GM21360 (cell line): Measurements from ENCODE around the gene RPL35.

Experiments
- ATAC-seq: cut with Tn5 transposase; IDR thresholded peaks from one replicate; pipeline ENCODE4 v1.9.1; 2021; ENCODE audit warnings: mild to moderate bottlenecking, moderate library complexity; ENCODE audit not compliant: unreplicated experiment

Gene RPL35

DNA sequence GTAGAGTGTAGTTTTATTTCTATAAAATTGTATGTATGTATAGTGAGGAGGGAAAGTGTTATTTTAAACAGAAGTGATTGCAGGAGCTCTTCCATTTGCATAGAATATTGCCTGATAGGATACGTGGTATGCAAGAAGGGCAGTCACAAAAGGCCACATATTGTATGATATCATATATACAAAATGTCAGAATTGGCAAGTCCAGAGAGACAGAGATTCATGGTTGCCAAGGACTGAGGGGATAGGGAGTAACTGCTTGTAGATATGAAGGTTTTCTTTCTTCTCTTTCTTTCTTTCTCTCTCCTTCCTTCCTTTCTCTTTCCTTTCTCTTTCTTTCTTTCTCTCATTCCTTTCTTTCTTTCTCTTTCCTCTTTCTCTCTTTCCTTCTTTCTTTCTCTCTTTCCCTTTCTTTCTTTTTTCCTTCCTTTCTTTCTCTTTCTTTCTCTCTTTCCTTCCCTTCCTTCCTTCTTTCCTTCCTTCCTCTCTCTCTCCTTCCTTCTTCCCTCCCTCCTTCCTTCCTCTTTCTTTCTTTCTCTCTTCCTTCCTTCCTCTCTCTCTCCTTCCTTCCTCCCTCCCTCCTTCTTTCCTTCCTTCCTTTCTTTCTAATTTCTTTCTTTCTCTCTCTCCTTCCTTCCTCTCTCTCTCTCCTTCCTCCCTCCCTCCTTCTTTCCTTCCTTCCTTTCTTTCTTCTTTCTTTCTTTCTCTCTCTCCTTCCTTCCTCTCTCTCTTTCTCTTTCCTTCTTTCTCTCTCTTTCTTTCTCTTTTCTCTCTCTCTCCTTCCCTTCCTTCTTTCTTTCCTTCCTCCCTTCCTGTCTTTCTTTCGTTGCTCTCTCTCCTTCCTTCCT is 33.0 kb downstream of the RPL35 start:
- ATAC-seq = no peak

DNA sequence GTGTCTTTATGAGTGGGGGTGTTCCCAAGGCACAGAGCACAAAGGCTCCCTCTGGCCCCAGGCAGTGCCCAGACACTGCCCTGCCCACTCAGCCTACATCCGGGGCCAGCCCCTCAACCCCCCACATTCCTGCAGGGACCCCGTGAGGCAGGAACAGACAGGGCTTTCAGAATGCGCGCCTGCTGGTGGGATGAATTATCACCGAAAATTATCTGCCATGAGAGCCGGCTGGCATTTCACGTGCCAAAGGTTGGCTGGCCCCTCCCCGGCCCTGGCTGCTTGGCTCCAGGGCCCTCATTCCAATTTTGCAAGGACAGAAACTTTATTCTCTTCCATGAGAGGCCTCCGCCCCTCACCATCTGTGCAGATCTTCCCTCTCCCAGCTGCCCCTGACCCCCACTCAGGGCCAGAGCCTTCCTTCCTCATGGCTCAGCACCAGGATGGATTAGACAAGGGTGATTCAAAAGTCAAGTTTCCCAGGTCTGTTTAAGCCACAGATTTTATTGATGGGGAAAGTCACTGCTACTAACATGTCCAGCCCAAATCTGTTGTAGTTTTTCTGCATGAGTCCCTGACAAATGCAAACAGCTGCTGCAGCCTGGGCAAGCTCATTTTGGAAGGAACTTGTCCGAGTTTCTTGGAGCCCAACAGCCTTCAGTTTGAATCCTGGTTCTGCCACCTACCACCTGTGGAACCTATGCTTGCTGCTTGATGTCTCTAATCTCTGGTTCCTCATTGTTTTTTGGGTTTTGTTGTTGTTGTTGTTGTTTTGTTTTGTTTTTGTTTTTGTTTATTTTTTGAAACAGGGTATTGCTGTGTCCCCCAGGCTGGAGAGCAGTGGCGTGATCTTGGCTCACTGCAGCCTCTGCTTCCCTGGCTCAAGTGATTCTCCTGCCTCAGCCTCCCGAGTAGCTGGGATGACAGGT is 40.8 kb downstream of the RPL35 start:
- ATAC-seq = no peak

DNA sequence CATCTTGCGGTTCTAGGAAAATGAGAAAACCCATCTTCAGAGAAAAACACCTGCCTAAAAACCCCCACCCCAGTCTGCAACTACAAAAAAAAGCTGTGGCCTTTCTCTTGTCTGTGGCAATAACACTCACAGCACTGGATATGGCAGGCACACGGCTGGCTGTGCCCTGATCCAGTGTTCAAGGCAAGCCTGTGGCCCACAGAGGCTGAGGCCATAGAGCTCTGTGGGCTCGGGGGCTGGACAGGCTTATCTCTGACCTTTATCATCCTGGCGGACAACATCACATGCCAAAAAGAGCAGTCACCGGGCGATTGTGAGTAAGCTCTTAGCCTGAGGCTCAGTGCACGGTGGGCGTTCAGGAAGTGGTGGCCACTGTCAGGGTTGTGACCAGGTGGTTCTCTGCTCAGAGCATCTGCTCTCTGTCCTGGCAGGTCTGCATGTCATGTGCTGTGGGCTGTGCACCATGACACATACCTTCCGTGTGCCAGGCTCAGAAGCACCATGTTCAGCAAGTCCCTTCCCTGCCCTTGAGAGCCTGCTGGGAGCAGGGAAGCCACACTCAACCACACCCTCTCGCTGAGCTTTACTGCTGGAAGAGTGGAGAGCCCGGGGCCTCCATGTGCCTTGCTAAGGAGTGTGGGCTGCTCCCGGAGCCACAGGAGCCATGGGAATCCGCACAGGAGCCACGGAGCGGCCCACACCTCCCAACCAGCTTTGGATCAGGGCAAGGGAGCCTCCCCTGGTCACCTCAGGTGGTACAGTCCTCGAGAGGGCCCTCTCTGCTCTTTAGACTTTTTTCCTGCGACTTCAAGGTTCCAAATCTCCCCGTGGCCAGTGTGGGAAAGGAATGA is 43.1 kb downstream of the RPL35 start:
- ATAC-seq = no peak

DNA sequence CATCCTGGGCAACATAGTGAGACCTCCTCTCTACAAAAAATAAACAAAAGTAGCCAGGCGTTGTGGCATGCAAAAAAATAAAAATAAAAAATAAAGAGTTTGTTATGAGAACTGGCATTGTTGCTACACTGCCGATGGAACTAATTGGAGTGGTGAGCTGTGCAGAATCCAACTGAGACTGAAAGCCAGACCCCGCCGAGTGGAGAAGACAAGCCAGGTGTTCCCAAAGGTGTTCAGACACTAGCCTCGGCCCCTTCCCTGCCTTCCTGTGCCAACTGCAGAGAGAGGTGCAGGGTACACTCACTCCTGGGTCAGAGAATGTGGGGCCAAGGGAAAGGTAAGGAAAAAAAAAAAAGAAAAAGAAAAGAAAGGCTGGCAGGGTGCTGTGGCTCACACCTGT is 46.2 kb downstream of the RPL35 start:
- ATAC-seq = no peak

DNA sequence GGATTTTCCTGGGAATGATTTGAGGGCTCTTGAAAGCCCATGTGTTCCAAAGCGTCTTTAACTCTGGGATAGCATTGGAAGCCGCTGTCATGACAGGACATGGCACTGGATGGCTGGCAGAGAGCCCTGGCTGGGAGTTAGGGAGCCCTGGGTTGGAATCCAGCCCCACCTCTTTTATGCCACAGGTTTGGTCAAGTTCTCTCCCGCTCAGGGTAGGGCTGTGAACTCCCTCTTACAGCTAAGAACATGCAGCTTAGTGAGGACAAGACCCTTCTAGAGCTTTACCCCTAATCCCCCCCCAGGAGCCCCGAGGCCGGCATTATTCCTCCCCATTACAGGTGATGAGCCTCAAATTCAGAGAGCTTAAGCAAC is 47.6 kb downstream of the RPL35 start:
- no peak for ATAC-seq

DNA sequence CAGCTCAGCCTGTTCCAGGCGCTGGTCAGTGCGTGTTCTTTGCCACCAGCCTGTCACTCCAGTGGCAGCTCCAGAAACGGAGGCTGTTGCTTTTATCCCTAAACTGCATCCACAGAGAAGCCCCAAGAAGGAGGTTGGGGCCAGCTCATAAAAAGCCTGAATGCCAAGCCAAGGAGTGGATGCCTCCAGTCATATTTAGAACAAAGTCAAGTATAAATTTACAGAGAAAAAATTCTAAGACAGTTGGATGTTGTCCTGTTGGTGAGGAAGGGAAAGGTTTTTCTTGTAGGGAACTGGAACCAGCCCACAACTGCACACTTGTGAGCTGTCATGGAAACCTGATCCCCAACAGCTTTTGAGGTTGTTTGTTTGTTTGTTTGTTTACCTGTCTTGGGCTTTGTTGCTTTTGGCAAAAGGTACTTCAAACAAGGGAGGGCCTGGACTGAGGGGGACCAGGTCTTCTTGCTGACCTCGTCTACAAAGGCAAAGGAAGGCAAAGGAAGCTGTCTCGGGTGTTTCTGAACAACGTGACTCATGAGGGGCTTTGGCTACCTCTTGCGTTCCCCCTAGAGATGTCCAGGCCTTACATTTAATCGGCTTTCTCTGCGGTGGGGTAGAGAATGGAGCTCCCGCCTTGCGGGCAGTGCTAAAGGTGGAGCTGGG is 48.1 kb downstream of the RPL35 start:
- no peak for ATAC-seq

DNA sequence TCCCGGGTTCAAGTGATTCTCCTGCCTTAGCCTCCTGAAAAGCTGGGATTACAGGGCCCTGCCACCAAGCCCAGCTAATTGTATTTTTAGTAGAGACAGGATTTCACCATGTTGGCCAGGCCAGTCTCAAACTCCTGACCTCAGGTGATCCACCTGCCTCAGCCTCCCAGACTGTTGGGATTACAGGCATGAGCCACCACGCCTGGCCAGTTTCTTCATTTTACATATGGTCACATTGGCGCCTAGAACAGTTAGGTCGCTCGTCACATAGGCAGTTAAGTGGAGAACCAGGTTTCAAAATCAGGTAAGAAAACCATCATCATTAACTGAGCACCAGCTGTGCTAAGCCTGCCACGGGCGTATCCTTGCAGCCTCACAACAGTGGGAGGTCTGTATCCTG is 48.7 kb downstream of the RPL35 start:
- no peak for ATAC-seq

DNA sequence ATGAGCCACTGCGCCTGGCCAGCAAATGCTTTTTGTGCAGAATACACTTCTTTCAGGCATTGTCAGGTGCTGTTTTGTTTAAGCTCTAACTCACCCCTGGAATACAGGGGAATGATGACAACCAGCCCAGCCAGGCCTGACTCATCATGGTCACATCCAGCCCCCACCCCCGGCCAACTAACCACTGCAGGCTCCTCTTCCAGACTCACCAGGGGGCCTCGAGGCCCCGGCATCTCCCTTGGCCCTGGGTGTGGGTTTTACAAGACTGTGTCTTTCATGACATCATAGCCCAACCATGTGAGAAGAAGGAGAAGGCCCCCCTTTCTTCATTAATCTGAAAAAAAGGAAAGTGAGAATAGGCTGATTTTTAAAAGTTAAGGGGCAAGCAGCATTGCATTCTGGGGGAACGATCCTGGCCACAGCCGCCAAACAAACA is 49.3 kb downstream of the RPL35 start:
- no peak for ATAC-seq

DNA sequence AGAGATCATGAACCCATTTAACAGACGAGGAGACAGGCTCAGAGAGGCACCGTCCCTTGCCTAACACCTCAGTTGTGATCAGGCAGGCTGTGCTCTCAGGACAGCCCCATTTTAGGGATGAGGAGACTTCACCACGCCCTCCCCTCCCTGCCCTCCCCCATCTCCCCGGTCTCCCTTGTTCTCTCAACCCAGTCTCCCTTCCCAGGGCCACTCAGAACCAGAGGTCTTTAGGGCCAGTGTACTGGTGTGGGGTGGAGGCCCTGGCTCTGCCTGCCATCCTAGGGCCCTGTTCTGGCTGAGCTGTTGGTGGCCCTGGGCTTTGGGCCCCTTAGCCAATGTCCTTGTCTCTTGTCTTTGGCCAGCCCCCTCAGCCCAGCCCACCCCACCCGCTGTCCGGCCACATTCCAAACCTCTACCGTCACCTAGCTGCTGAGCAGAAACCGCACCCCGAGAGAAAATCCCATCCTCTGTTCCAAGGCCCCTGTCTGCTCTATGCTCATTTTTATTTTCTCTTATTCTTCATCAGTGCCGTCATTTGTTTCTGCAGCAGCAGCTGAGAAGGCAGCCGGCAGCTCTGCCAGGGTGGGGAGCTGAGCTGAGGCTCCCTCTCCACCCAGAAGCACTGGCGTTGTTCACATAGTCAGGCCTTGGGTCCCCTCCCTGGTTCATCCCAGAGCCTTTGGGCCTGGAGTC is 50.9 kb downstream of the RPL35 start:
- ATAC-seq = no peak

DNA sequence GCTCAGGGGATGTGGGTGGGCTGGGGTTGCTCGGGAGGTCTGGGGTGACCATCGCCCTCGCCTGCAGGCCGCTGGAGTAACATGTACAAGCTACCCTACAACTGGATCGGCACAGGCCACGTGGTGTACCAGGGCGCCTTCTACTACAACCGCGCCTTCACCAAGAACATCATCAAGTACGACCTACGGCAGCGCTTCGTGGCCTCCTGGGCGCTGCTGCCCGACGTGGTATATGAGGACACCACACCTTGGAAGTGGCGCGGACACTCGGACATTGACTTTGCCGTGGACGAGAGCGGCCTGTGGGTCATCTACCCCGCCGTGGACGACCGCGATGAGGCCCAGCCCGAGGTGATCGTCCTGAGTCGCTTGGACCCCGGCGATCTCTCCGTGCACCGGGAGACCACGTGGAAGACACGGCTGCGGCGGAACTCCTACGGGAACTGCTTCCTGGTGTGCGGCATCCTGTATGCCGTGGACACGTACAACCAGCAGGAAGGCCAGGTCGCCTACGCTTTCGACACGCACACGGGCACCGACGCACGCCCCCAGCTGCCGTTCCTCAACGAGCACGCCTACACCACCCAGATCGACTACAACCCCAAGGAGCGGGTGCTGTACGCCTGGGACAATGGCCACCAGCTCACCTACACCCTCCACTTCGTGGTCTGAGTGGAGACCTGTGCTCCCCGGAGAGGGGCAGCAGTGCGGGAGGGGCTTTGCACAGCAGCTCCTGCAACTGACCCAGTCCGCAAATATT is 51.8 kb downstream of the RPL35 start:
- ATAC-seq = no peak

DNA sequence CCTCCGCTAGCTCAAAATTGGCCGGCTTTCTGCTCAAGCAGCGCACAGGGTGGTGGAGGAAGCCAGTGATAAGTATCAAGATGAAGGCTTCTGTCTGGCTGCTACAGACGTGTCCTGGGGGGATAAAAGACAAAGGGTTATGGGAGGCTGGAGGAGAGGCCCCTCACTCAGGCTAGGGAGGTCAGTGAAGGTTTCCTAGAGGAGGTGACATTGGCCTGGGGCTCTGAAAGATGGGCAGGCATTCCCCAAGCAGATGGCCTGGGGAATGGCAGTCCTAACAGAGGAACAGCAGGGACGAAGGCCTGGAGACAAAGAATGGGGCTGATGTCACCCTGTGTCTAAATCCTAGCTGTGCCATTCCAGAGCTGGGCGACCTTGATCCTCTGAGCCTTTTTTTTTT is 52.5 kb downstream of the RPL35 start:
- no peak for ATAC-seq

DNA sequence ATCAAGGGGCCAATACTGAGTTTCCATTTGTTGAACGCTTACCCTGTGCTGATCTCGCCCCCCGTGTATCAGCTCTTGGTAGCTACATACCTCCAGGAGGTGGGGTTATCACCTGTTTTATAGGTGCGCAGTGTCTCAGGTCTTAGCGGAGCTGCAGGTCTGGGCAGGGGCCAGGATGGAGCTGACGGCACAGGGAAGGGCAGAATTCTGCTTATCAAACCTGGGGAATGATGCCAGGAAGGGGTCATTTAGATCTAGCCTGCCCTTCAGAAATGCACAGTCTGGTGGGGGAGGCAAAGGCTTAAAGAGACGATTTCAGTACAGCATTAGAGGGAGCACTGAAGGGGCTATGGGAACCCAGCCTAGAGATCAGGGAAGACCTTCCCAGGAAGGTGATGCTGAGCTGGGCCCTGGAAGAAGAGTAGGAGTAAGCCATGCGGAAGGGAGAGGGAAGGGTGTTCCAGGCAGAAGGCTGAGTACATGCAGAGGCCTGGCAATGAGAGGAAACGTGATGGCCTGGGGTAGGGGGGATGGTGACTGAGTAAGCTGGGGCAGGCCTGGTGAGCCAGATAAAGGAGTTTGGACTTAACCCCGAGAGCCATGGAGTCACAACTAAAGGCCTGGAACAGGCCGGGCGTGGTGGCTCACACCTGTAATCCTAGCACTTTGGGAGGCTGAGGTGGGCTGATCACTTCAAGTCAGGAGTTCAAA is 53.4 kb downstream of the RPL35 start:
- no peak for ATAC-seq
